ENCODE results near the gene WDR82.

WDR82 gene

DNA sequence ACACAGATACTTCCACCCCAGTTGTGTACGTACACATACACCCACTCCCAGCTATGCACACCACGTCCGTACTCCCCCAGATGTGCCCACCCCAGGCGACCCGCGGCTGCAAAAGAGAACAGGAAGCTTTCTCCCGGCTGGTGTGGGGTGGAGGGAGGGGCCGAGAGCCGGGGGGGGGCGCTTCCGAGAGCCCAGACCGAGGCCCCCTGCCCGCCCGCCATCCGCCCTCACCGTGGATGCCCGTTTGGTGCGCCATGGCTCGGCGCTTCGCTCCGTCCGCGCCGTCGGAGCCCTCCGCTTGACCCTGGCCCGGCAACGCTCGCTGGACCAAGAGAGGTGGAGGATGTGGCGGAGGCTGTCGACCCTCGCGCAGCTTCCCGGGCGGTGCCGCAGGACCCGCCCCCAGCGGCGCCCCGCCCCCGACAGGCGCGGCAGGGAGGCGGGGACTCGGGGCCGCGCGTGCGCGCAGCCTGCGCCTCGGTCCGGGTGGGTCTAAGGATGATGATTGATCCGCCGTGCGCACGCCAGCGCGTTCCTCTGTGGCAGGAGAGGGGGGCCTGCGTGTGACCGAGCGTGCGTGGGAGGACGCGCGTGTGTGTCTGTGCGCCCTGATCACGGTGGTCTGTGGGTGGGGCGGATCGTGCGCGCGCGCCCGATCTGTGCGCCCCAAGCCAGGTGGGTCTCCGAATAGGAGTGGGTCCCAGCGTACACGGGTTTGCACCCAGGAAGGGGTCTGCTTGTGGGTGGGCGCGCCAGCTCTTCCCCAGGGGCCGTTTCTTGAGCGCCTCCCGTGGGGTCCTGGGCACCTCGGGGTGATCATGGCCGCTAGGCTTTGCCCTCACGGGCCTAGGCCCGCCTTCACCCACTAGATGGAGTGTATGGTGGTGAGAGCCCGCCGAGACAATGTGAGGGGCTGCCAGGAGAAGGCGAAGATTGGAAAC, 39.4 kb downstream of the WDR82 start, which contains the start of gene TWF2:
TSS of gene TWF2 (minus strand) at position 398 of the 941 bp plus-strand sequence. CDS start at position 256, 142 bp downstream.
- in situ Hi-C loops (cut with MboI; ENCODE audit: low sequenced_read_pairs) = loop anchor here (10.0 kb wide), 1 partner anchor 106 kb away; no protein-coding TSS in a partner anchor

DNA sequence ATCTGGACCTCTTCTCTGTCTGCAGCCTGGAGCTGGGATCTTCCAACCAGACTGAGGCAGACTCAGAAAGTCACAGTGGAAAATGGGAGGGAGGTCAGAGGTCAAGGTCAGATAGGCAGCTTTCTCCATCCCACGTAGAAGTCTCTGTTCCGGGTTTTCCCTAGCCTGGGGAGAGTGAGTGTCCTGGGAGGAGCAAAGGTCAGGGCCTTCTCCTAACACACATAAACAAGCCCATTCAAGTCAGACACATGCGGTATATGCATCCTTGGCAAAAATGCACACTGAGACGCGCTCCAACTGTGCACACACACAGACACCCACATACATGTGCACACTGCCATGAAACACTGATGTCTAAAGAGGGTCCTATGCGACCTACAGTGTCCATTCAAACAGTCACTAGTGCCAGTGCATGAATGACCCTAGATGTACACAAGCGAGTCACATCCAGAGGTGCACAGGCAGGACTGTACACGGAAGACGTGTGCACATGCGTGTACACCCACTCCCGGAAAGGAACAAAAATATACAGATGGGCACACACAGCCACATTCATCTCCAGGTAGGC, 40.2 kb downstream of the WDR82 start:
- in situ Hi-C loops (cut with MboI; ENCODE audit: low sequenced_read_pairs) = loop anchor here (10.0 kb wide), 1 partner anchor 107 kb away; no protein-coding TSS in a partner anchor

DNA sequence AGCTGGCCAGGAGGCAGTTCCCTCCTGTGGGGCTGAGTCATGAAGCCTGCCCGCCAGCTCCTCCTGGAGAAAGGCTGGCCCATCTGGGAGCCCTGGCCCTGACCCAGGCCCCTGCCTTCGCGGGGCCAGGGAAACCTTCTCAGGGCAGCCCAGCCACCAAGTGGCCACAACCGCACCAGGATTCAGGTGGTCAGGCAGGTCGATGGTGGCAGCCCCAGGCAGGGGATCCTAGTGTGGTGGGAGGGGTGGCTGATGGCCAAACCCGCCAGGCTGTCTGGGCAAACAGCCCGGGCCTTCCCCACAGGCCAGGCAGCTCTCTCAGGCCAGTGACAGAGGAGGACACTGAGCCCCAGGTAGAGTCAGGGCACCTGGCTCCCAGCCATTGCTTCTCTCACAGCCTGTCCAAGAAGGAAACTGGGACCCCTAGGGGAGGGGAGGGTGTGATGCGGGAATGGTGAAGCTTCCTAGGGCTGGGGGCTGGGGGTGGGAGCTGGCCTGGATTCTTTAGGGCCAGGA, 40.7 kb downstream of the WDR82 start:
- in situ Hi-C loops (cut with MboI; ENCODE audit: low sequenced_read_pairs) = loop anchor here (10.0 kb wide), 1 partner anchor 107 kb away; no protein-coding TSS in a partner anchor

DNA sequence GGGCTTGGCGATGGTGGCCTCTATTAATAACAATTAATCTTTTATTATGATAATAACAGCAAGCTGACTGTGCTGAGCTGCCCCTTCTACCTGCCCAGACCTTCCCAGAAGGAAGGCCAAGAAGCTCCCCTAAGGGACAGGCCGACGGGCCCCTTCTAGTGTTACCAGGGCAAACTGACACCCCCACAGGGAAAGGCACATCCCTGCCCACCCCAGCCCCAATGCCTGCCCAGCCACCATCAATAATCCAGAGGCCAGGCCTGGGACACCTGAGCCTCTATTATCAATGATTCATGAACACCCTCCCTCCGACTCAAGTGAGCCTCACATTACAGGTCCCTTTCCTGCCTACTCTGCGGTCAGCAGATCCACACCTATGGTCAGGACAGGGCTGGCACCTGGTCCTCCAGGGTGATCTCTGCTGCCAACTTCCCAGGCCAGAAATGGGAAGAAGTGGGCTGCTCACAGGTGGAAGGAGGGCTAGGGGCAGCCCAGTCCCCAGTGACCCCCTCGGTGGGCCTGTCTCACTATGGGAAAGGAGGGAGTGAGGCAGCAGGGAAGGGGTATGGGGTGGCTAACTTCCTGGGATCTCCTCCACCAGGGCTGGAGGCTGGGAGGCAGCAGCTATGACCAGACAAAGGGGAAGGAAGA, 41.3 kb downstream of the WDR82 start:
- in situ Hi-C loops (cut with MboI; ENCODE audit: low sequenced_read_pairs) = loop anchor here (10.0 kb wide), 1 partner anchor 108 kb away; no protein-coding TSS in a partner anchor

DNA sequence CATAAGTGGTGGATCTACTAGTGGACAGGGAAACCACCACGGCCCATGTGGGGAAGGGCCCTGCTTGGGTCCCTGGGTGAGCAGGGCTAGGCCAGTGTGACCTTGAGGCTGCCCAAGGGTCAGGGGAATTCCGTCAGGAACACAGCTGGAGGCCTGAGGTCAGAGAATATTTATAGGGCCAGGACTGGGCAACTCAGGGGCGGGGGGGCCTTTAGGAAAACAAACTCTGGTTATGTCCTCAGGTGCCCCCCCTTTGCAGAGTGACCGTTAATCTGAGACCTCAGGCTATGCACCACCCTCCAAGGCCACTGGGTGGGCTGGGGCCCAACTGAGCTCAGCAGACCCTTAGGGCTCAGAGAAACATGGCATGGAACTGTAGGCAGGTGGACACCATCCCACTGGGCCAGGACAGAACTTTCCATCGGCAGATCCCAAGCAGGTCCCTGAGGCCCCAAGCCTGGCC, 42.0 kb downstream of the WDR82 start:
- in situ Hi-C loops (cut with MboI; ENCODE audit: low sequenced_read_pairs) = loop anchor here (10.0 kb wide), 1 partner anchor 108 kb away; no protein-coding TSS in a partner anchor

DNA sequence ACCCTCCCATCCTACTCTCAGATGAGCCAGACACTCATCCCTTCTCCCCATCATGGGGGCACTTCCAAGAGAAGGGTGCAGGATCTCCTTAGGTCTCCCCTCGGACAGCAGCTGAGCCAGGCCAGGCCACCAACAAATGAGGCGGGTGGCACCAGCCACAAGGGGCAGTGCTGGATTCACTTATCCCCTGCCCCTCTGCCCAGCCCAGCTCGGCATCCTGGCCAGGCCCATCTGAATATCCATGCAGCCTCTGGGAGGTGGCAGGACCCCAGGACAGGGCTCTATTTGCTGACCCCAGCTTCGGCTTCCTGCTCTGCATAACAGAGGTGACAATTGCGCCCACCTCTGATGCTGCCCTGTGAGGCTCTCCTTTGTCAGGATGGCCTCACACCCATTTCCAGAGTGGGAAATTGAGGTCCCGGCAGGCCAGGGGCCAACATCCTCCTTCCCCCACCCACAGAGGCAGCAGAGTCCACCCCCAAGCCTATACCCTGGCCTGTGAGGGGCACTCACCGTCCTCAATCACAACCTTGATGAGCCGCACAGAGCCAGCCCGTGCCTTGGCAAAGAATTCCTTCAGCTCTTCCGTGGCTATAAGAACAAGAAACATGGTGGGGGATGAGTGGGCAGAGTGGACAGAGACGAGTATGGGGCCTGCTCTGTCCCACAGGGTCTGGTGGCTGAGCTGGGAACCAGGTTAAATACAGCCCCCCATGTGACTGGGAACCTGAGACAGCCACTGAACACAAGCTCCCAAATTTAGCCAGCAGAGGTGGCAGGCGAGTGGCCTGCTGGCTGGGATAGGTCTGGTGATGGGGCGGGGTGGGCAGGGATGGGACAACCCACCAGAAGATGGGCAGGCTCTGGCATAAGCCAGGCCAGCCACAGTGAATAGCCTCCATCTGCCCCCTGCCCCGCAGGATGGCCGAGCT, 43.7 kb downstream of the WDR82 start:
- in situ Hi-C loops (cut with MboI; ENCODE audit: low sequenced_read_pairs) = loop anchor here (10.0 kb wide), 1 partner anchor 110 kb away; no protein-coding TSS in a partner anchor

DNA sequence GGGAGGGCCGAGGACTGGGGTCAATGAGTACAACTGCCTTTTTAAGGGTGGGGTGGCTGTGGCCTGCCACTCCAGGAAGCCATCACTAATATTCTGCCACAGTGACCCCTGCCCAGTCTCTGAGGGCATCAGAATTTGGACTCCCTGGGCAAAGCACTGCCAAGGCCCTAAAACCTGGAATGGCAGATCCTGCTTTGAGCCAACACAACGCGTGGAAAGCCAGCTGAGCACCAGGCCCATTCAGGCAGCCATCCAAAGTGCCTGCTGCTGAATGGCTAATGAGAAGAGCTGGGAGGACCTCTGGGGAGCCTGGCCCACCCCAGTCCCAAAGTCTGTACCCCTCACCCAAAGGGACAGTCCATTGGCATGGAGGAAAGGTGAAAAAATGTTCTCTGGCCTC, 44.5 kb downstream of the WDR82 start:
- in situ Hi-C loops (cut with MboI; ENCODE audit: low sequenced_read_pairs) = loop anchor here (10.0 kb wide), 1 partner anchor 111 kb away; no protein-coding TSS in a partner anchor

DNA sequence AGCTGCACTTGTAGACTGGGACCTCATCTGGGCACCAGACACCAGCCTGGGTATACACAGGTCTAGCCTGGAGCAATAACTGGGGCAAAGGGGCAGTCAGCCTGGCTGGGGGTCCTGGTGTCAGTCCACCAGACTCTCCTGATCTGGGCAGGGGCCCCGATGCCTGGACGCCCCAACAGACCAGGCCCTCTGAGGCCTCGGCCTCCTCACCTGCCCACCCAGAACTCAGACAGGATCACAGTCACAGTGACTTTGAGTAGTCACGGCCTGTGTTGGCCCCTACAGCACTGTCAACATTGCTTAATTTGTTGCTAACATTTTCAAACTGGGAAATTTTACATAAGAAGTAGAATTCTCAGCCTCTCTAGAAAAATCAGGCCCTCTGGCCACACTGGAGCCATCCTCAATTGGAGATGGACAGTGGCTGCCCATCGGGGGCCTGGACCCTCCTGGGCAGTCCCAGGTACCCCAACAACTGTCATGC, 45.3 kb downstream of the WDR82 start:
- in situ Hi-C loops (cut with MboI; ENCODE audit: low sequenced_read_pairs) = loop anchor here (10.0 kb wide), 1 partner anchor 112 kb away; no protein-coding TSS in a partner anchor

DNA sequence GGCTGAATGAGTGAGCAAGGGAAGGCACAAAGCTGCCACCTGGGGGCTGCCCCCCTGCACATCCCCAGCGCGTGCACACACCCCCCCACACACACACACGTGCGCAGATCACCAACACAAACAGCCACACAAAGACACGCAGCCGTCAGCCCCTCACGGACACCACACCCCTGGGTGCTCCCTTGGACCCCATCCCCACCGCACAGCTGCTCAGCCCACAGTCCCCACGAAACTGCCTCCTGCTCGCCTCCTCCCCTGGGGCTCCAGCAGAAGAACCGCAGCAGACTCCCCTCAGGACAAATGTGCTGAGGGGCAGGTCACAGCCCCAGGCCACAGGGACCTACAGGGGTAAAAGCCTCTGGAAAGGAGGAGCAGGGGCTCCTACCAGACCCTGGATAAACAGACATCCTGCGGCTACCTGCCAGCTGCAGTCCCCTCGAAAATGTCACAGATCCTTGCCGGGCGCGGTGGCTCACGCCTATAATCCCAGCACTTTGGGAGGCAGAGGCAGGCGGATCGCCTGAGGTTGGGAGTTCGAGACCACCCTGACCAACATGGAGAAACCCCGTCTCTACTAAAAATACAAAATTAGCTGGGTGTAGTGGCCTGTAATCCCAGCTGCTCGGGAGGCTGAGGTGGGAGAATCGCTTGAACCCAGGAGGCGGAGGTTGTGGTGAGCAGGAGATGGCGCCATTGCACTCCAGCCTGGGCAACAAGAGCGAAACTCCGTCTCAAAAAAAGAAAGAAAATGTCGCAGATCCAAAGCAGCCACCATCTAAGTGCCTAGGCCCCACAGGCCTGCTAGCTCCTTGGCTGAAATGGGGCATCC, 46.0 kb downstream of the WDR82 start:
- in situ Hi-C loops (cut with MboI; ENCODE audit: low sequenced_read_pairs) = loop anchor here (10.0 kb wide), 1 partner anchor 112 kb away; no protein-coding TSS in a partner anchor

DNA sequence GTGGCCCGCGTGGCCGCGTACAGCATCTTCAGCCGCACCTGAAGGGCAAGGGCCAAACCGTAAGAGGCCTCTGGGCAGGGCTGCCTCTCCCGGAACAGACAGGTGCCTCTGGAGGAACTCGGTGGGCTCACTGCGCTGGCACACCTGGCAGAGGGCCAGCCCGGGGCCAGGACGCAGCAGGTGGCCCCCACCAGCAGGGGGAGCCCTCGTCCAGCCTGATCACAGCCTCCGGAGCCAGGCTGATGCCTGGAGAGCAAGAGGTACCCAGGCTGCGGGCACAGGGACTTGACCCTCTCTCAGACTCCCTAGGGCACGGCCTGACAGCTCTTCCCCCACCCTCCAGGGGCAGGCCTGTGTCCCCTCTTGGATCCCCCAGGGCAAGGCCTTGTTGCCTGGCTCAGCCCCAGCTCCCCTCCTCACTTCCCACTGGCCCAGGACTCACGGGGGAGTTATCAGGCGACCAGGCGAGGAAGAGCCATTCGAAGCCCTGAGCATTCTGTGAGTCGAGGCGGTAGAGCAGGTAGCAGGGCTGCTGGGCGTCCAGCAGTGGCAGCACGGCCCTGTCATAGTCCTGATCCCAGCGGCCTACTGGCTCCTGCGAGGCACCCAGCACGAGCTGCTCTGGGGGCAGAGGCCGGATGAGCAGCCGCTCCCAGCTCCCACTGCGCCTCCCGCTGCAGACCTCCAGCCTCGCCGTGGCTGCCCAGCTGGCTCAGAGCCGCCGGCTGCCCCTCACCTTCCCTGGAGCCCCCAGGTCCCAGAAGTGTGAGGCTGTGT, 46.8 kb downstream of the WDR82 start:
- in situ Hi-C loops (cut with MboI; ENCODE audit: low sequenced_read_pairs) = loop anchor here (10.0 kb wide), 1 partner anchor 113 kb away; no protein-coding TSS in a partner anchor

DNA sequence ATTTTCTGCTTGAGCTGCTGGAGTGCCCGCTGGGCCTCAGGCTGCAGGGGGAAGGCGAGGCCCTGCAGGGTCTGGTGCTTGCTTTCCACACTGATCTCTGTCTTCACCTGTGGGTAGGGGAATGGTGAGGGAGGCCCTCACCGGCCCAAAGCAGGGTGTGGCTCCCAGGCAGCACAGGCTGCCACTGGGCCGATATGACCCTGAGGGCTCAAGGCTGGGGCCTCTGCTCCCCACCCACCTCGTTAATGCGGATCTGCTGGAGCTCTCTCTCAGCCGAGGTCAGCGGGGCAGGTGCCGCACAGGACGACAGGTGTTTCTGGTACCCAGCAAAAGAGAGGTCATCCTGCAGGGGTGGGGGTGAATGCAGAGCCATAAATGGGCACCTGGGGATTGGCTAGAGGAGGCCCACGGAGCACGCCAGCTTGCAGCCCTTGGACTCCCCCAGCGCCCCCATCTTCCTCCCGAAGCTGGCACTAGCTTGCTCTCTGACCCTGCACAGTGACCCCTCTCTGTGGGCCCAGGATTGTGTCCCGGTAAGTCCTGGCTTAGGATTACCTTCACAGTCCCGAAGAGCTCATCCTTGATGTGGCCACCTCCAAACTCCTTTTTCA, 47.5 kb downstream of the WDR82 start:
- in situ Hi-C loops (cut with MboI; ENCODE audit: low sequenced_read_pairs) = loop anchor here (10.0 kb wide), 1 partner anchor 114 kb away; no protein-coding TSS in a partner anchor

DNA sequence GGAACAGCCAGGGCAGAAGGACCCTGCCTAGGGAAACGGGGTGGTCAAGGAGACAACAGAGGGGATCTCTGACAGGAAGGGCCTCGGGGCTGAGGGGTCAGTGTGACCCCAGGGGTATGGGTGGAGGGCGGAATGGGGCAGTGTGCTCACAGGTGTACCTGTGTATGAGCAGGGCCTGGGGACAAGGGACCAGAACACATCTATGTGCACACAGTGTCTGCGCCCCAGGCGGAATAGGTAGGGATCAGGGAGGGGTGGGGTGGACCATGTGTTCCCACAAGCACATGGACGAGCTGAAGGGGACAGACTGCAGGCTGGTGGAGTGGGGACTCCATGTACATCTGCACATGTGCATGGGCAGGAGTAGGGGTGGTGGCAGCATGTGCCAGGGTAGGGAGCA, 48.0 kb downstream of the WDR82 start:
- in situ Hi-C loops (cut with MboI; ENCODE audit: low sequenced_read_pairs) = loop anchor here (10.0 kb wide), 1 partner anchor 114 kb away; no protein-coding TSS in a partner anchor

DNA sequence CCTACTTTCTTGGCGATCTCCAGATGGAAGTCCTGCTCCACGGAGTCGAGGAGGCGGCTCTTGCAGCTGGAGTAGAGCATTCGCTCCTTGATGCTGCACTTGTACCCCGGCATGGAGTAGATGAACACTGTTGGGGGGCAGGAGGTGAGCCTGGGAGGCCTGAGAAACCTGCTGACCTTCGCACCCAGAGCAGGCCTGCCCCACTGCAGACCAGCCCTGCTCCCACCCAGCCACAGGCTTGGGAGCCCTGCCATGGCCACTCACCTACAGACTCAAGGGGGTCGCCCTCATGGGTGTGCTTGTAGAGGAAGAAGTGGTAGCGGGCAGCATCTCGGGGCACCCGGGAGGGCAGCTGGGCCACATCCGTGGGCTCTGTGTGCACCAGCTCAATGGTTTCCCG, 48.8 kb downstream of the WDR82 start:
- in situ Hi-C loops (cut with MboI; ENCODE audit: low sequenced_read_pairs) = loop anchor here (10.0 kb wide), 1 partner anchor 115 kb away; no protein-coding TSS in a partner anchor

DNA sequence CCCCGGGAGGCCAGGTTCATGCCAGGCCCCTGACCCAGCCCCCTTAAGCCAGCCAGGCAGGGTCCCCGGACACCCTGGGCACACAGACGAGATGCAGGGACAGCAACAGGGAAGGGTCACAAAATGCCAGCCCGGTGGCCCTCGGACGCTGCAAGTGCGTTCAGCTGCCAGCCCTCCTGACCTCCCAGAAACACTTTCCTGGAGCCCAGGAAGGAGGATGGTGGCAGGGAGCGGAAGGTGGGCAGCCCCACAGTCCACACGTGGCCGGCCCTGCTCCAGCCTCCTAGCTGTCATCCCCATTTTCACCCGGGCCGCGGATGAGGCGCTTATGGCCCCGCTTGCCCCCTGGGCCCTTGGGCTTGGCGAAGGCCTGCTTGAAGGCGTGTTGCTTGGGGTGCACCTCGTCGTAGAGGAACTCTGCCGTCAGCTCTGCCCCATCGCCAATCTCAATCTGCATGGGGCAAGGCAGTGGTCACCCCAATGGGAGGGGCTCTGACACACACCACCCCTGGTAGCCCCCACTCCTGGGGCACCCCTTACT, 49.6 kb downstream of the WDR82 start:
- in situ Hi-C loops (cut with MboI; ENCODE audit: low sequenced_read_pairs) = no loop called here

DNA sequence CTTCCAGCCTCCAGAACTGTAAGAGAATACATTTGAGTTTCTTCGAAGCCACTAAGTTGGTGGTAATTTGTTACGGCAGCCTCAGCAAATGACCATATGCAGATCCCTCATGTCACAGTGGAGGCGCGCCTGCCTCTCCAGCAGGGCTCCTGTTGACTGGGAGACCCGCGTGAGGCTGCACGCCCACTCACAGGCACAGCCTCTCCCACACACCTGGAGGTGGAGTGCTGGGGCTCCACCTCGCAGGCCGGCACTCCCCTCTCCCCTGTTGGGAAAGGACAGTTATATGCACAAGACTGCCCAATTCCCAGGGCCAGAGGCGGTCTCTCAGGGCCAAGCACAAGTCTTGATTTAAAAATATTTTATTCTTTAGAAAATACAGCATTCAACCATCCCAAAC, 50.2 kb downstream of the WDR82 start:
- in situ Hi-C loops (cut with MboI; ENCODE audit: low sequenced_read_pairs) = no loop called here

DNA sequence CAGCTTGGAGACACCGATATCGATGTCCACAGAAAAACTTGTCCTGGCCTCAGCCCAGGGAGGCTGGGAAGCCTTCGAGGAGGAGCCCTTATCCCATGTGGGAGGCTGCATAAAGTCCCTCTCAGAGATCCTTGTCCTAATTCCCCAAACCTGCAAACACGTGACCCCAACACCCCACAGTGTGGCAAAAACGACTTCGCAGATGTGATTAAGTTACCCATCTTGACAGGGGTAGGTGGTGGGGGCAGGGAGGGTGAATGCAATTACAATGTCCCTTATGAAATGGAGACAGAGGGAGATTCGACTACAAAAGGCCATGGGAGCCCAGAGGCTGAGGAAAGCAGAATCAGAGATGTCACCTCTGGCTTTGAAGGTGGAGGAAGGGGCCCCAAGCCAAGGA, 50.7 kb downstream of the WDR82 start:
- in situ Hi-C loops (cut with MboI; ENCODE audit: low sequenced_read_pairs) = no loop called here

DNA sequence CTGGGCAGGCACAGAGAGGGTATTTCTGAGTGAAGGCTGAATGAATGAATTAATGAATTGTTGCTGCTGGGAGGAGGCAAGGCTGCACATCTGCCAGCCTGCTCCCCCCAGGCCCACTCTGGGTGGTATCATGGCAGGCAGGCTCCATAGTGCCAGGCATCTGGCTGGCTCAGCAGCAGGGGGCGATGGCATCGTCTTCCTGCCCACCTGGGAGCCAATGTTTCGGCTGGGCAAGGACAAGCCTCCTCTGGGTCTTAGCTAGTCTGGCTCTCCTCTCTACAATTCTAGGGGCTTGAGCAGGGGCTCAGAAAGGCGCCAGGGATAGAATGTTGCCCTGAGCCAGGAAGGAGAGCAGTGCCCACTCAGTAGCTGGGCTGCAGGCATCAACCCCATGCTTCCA, 51.3 kb downstream of the WDR82 start:
- in situ Hi-C loops (cut with MboI; ENCODE audit: low sequenced_read_pairs) = no loop called here

Data from HL-60/S4 (cell line).